Measurements from ENCODE around the gene DLEC1. TPM values are rescaled to one million over a fixed set of nuclear protein-coding genes. Genes with fewer than 3 reads are reported as not detected.

Gene DLEC1
- total and polyA plus RNA-seq, 9 of the 15 experiments (the other 6 are each of a cell fraction or from before 2014, with no cell fraction given): 0.07 to 0.08 TPM; not detected in 7

- no peaks in the 10 kb centered on the region; a peak in 1 of 5 replicates for H3K27me3 ChIP-seq (ENCODE audit: control insufficient read depth in 2 of 2, insufficient read depth in 2 of 2, low read length in 2 of 2)
- TF ChIP-seq RBFOX2 (IDR thresholded peaks at IDR 0.05; ENCODE audit: low read depth, low read length) (peak; percentile 30; the same call in 1 of the 2 replicates), ATF3 (IDR thresholded peaks at IDR 0.05) (no peak), ATF3 (CRISPR knock-in tag; conservative IDR thresholded peaks at IDR 0.05) (no peak), JUND (IDR thresholded peaks at IDR 0.05; ENCODE audit: borderline replicate concordance, low read depth, low read length) (no peak), JUND (tag; IDR thresholded peaks at IDR 0.05; ENCODE audit: borderline replicate concordance, low read depth, low read length) (no peak)
- intact Hi-C loops (cut with micrococcal nuclease) (no loop called here), in situ Hi-C loops (cut with MboI) (no loop called here)
- WGBS (ENCODE audit: insufficient coverage, low coverage, missing lambda C conversion rate): 91% methylated on average over 13 of the region's 13 CpGs
- ChIA-PET CTCF (ENCODE audit: low intra/inter-chr PET ratio) (no interaction called here), POLR2A (interaction anchor here (0.7 to 5.0 kb wide), 9 partner anchors 9 to 511 kb away, joined by 3 to 55 read pairs (median 3); partner anchors contain the start of gene OXSR1)
- H3K9me3 ChIP-seq (replicated peaks; ENCODE audit: control insufficient read depth, insufficient read depth, low read depth, low read length): no peaks in the 10 kb centered on the region
- no peaks in the 10 kb centered on the region for H3K9me1 ChIP-seq (ENCODE audit: control insufficient read depth, insufficient read depth, low read length)
- FAIRE-seq (no peak), ATAC-seq (no peak), DNase-seq (ENCODE audit: extremely low read depth in 1 of 4, low spot score in 3 of 4) (no peak)
- no peak overlapping the region for H2AFZ ChIP-seq (ENCODE audit: low read depth, low read length)
- peaks cover 28% of the 10 kb centered on the region; the same call in 2 of the 3 replicates for H3K36me3 ChIP-seq (ENCODE audit: control insufficient read depth, insufficient read depth, low read length)
- no peak overlapping the region for H3K4me3 ChIP-seq
- no TSS peak for BruUV-seq (replicated peaks)
- no peak overlapping the region for H3K27ac ChIP-seq (ENCODE audit: extremely low read depth, low read depth, low read length)
- no peak overlapping the region for H3K4me2 ChIP-seq (ENCODE audit: insufficient read depth, low read length)
- H4K20me1 ChIP-seq (replicated peaks; ENCODE audit: control insufficient read depth, insufficient read depth, low read length): no peaks in the 10 kb centered on the region
- peak overlapping the region in 1 of 2 experiments; percentile 38; a peak in 1 of 4 replicates for H3K9ac ChIP-seq (ENCODE audit: insufficient read depth in 1 of 2, low read depth in 2 of 2, low read length in 2 of 2)
- H3K79me2 ChIP-seq (ENCODE audit: control insufficient read depth, insufficient read depth, low read length): peaks cover 36% of the 10 kb centered on the region
- peaks cover 22 to 37% of the 10 kb centered on the region in 2 experiments; a peak in 4 of 5 replicates for H3K4me1 ChIP-seq (replicated peaks in 1 of 2; ENCODE audit: control insufficient read depth in 2 of 2, insufficient read depth in 2 of 2, low read length in 2 of 2)
These were observed 101.5 kb downstream of the DLEC1 start for GRCh38 chr3:38140326-38141172.
